GM12875 (cell line): ENCODE measurements around the gene OR5A2.

ENCODE experiments used
- H3K4me3 ChIP-seq: one replicate; pipeline ENCODE4 v1.5.1; 2011; ENCODE audit warnings: low read depth, low read length, control low read depth
- CTCF ChIP-seq: IDR thresholded peaks from 2 replicates; pipeline ENCODE4 v1.5.1; 2011; ENCODE audit warnings: low read depth, mild to moderate bottlenecking, control low read depth, inconsistent platforms, low read length, moderate library complexity, borderline replicate concordance; ENCODE audit not compliant: insufficient read depth

The OR5A2 gene

GRCh38 chr11:59437770-59438169 is 11.6 kb upstream of the OR5A2 start:
- no peak for TF ChIP-seq CTCF
- no peak overlapping the region for H3K4me3 ChIP-seq

- no peak within 1 kb of the TSS for H3K4me3 ChIP-seq
- no peak for TF ChIP-seq CTCF
Observed at GRCh38 chr11:59436169-59436568, 10.0 kb upstream of the OR5A2 start, which contains the start of gene OR5A1. TSS of gene OR5A1 (plus strand) at chr11:59436469. CDS start at chr11:59443169, 6,700 bp downstream.

- peak; percentile 67 for TF ChIP-seq CTCF
- H3K4me3 ChIP-seq = no peak overlapping the region
Observed at GRCh38 chr11:59429924-59430516, 3.8 kb upstream of the OR5A2 start.

GRCh38 chr11:59427068-59427382 is 812 bp upstream of the OR5A2 start:
- no peak overlapping the region for H3K4me3 ChIP-seq
- no peak for TF ChIP-seq CTCF

- TF ChIP-seq CTCF = no peak
- no peak overlapping the region for H3K4me3 ChIP-seq
Observed at GRCh38 chr11:59425131-59425530, 1.1 kb downstream of the OR5A2 start.

GRCh38 chr11:59423835-59424234 is 2.4 kb downstream of the OR5A2 start:
- no peak overlapping the region for H3K4me3 ChIP-seq
- TF ChIP-seq CTCF = no peak

GRCh38 chr11:59418156-59418555 is 8.1 kb downstream of the OR5A2 start:
- no peak for TF ChIP-seq CTCF
- H3K4me3 ChIP-seq = no peak overlapping the region
